GM12891 (cell line): Measurements from ENCODE around the gene KRTAP20-2.

Experiments
- DNase-seq: peaks from one replicate; pipeline ENCODE4 v3.0.0; 2011; ENCODE audit warnings: low spot score; ENCODE audit not compliant: insufficient read length
- FAIRE-seq: peaks from 2 replicates; lab custom pipeline; 2011; peaks lifted over from hg19 to GRCh38; lab: Jason Lieb, UNC
- PAX5 ChIP-seq: IDR thresholded peaks from 2 replicates; pipeline ENCODE4 v1.6.1; 2011; ENCODE audit warnings: low read length, moderate library complexity, mild to moderate bottlenecking; ENCODE audit not compliant: insufficient read depth, severe bottlenecking
- POLR2A ChIP-seq: IDR thresholded peaks from 2 replicates; pipeline ENCODE4 v1.6.1; 2011; ENCODE audit warnings: low read depth, low read length, control low read depth
- POLR2AphosphoS5 ChIP-seq: IDR thresholded peaks from 2 replicates; pipeline ENCODE4 v1.6.1; 2011; ENCODE audit warnings: low read depth, low read length, control low read depth
- POU2F2 ChIP-seq: IDR thresholded peaks from 2 replicates; pipeline ENCODE4 v1.6.1; 2011; ENCODE audit warnings: low read depth, mild to moderate bottlenecking, control low read depth, low read length, moderate library complexity
- SPI1 ChIP-seq: IDR thresholded peaks from 2 replicates; pipeline ENCODE4 v1.6.1; 2011; ENCODE audit warnings: low read depth, low read length, control low read depth
- TAF1 ChIP-seq: IDR thresholded peaks from 2 replicates; pipeline ENCODE4 v1.6.1; 2011; ENCODE audit warnings: low read depth, low read length, control low read depth

KRTAP20-2 gene

DNA sequence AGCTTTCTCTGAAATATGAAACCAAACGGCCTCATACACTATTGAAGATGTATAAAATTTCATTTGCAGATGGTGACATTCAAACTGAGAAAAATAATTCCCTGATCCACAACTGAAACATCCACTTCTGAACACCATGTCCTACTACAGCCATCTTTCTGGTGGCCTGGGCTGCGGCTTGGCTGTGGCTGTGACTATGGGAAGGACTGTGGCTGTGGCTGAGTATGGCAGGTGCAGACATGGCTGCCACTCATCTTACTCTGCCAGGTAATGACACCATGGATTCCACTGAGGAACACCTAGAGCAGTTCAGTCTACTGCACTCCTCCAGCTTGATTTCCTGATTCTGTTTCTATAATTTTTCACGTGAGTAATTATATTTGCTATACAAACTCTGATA, 14.5 kb upstream of the KRTAP20-2 start, which contains the start of gene KRTAP20-4:
Gene KRTAP20-4, plus strand, starts transcription at position 106 of the 400 bp plus-strand sequence.
- no peak for TF ChIP-seq PAX5
- TF ChIP-seq POLR2A: no peak
- TF ChIP-seq POLR2AphosphoS5: no peak
- TF ChIP-seq POU2F2: no peak
- TF ChIP-seq TAF1: no peak
- TF ChIP-seq SPI1: no peak
- DNase-seq (no peak), FAIRE-seq (no peak)

DNA sequence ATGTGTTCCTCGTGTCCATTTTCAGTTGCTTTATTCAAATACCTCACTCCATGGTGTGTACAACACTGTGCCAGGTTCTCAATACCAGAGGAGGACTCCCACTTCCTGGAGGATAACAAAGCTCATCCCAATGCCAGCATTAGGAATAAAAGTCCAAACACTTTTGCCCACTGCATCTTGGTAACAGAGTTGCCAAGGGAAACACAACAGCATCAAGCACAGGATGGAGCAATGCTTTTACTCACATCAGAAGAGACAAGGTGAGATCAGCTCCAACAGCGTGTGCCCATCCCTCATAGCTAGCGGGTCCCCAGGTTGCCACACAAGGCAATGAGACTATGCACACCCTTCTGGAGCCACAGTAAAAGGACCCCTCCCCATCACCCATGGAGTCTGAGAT, 11.6 kb upstream of the KRTAP20-2 start:
- no peak for FAIRE-seq
- no peak for DNase-seq
- TF ChIP-seq SPI1 (no peak), TAF1 (no peak), PAX5 (no peak), POU2F2 (no peak), POLR2A (no peak), POLR2AphosphoS5 (no peak)

DNA sequence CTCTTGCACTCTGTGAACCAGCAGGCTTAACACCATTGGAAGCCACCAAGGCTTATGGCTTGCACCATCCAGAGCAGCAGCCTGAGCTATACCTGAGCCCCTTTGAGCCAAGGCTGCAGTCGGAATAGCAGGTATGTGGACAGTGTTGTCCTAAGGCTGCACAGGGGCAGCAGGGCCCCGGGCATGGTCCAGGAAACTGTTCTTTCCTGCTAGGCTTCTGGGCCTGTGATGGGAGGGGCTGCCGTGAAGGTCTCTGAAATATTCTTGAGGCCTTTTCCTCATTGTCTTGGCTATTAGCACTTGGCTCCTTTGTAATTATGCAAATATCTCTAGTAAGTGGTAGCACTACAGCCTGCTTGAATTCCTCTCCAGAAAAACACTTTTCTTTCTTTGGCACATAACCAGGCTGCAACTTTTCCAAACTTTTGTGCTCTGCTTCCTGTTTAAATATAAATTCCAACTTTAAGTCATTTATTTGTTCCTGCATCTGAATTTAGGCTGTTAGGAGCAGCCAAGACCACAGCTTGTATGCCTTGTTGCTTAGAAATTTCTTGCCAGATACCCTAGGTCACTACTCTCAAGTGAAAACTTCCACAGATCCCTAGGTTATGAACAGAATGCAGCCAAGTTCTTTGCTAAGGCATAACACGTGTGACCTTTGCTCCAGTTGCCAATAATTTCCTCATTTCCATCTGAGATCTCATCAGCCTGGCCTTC, 9.4 kb upstream of the KRTAP20-2 start:
- no peak for TF ChIP-seq SPI1
- TF ChIP-seq POU2F2: no peak
- TF ChIP-seq TAF1: no peak
- TF ChIP-seq PAX5: no peak
- no peak for TF ChIP-seq POLR2AphosphoS5
- no peak for TF ChIP-seq POLR2A
- DNase-seq (no peak), FAIRE-seq (no peak)

DNA sequence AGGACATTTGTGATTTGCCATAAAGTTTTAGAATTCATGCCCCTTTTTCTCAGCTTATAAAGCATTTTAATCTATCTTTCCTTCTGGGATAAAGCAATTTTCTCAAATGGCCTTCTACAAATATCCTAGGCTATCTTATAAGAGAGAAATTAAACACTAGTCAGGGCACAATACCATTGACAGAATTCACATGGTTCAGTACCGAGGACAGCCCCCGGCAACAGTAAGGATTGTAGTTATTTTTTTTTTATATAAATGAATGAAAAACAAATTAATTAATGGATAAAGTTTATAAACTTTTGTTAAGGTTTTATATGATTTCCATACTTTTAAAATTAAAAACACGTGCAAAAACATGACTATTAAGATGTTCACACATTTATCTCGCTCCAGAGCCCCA, 6.9 kb upstream of the KRTAP20-2 start:
- TF ChIP-seq PAX5: no peak
- TF ChIP-seq POU2F2: no peak
- no peak for TF ChIP-seq POLR2A
- no peak for TF ChIP-seq TAF1
- TF ChIP-seq SPI1: no peak
- TF ChIP-seq POLR2AphosphoS5: no peak
- no peak for FAIRE-seq
- DNase-seq: no peak

DNA sequence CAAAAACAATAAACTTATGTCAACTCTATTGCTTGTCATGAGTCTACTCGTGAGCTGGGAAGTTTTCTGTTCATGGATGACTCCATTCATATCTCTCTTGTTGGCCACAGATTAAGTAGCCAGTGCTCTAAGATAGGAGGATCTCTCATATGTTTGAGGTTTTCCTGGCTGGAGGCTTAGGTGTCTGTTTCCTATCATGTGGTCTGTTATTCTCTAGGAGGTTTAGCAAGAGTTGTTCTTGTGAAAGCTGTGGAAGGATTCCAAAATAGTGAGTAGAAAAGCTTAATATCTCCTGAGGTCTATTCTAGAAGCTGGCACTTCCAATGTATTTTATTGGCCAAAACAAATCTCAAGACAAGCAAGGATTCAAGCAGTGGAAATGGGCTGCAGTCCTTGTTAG, 5.8 kb upstream of the KRTAP20-2 start:
- FAIRE-seq: no peak
- TF ChIP-seq PAX5: no peak
- no peak for TF ChIP-seq POLR2AphosphoS5
- TF ChIP-seq POU2F2: no peak

DNA sequence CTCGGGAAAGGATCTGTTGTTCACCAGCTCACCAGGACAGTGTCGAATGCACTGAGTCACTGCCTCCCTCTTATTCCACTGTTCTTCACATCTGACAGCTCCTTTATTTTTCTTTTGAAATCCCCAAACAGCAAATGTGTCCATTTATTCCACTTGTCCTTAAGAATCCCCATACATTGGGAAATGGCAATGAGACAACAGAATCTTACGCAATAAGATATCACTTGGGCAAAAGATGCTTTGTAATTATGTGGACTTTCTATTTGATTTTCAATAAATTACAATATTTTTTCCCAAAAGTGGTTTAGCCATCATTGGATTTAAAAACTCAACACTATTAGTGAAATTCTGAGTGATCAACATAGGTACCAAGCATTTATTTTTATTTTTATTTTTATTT, 3.7 kb downstream of the KRTAP20-2 start:
- DNase-seq: no peak
- no peak for TF ChIP-seq PAX5
- no peak for TF ChIP-seq TAF1
- TF ChIP-seq POU2F2: no peak
- TF ChIP-seq SPI1: no peak
- no peak for TF ChIP-seq POLR2A
- no peak for TF ChIP-seq POLR2AphosphoS5
- no peak for FAIRE-seq

More for the DNA sequence above, 5.8 kb upstream of the KRTAP20-2 start:
- DNase-seq: no peak

DNA sequence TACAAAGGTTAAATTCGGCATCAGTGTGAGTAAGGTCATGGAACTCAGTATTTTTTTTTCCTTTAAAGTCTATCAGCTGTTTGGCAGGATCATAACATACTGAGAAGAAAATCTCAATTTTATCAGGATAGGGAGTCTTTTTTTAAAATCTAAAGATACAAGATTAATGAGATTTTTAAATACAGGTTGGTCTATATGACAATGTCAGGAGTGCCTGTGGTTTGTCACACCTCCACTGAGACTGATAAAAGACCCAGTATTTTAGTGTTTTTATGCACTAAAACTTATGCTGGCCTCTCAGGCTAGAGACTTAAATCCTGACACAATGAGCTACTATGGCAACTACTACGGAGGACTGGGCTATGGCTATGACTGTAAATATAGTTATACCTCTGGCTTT, 7.6 kb downstream of the KRTAP20-2 start, which contains the start of gene KRTAP20-3:
Gene KRTAP20-3, plus strand, starts transcription at position 301 of the 400 bp plus-strand sequence.
- TF ChIP-seq POLR2AphosphoS5: no peak
- TF ChIP-seq POLR2A: no peak
- no peak for TF ChIP-seq SPI1
- TF ChIP-seq POU2F2: no peak
- TF ChIP-seq PAX5: no peak
- no peak for TF ChIP-seq TAF1
- DNase-seq: no peak
- no peak for FAIRE-seq

DNA sequence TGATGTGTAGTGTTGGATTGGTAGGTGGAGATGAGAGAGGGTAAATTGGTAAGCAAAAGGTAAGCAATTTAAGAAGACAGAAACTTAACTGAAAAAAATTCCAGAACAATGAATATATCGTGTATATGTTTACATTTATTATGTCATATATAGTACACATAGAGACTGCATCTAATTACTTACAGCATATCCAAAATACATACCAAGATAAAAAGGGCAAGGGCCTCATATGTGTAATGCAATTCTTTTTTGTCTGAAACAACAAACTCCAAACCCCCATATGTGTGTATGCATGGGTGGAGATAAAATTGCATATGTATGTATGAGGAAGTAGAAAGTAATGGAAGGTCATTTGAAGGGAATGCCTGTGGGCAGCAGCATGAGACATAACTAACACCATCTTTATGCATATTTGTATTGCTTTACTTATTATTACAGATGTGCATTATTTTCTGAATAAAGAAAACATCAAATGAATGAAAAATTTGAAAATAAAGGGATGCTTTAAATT, 12.0 kb downstream of the KRTAP20-2 start:
- no peak for DNase-seq
- TF ChIP-seq POLR2AphosphoS5: no peak
- no peak for TF ChIP-seq POLR2A
- TF ChIP-seq TAF1: no peak
- TF ChIP-seq SPI1: no peak
- no peak for TF ChIP-seq POU2F2
- no peak for TF ChIP-seq PAX5
- FAIRE-seq: no peak

DNA sequence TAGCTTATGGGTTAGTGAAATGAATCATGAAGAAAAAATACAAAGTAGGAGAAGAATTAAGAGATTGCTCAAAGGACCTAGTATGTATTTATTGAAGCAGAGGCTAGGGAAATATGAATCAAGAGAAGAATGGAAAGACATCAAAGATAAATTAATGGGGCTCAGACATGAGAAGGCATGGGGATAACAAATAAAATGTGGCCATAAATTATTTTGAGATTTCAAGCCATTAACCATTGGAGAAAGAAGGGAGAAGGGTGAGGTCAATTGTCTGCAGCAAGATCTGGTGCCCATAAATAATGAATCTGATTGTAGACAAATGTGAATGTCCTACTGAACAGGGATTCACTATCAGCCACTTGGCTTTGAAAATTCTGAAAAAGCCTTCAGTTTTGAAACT, 17.9 kb downstream of the KRTAP20-2 start:
- TF ChIP-seq POU2F2 (no peak), POLR2A (no peak), PAX5 (no peak), POLR2AphosphoS5 (no peak), TAF1 (no peak), SPI1 (no peak)
- DNase-seq (no peak), FAIRE-seq (no peak)

DNA sequence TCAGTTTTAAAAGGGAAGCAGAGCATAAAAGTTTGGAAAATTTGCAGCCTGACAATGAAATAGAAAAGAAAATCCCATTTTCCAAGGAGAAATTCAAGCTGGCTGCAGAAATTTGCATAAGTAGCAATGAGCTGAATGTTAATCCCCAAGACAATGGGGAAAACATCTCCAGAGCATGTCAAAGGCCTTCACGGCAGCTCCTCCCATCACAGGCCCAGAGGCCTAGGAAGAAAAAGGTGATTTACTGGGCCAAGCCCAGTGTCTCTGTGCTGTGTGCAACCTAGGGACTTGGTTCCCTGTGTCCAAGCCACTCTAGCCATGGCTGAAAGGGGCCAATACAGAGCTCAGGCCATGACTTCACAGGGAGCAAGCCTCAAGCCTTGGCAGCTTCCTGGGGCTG, 33.8 kb downstream of the KRTAP20-2 start:
- no peak for FAIRE-seq

More for the DNA sequence above, 33.8 kb downstream of the KRTAP20-2 start:
- TF ChIP-seq POU2F2: no peak
- TF ChIP-seq TAF1: no peak
- TF ChIP-seq SPI1: no peak
- no peak for TF ChIP-seq PAX5
- no peak for TF ChIP-seq POLR2A
- TF ChIP-seq POLR2AphosphoS5: no peak
- no peak for DNase-seq
